ENCODE results near the gene AKAIN1.

- TF ChIP-seq POLR2A (IDR thresholded peaks at IDR 0.05) (no peak), CTCF (IDR thresholded peaks at IDR 0.05) (no peak)
These were observed 1.4 kb downstream of the AKAIN1 start for GRCh38 chr18:5195656-5196055.
